Measurements from ENCODE around the gene ZBED5. TPM values are rescaled to one million over a fixed set of nuclear protein-coding genes. Genes with fewer than 3 reads are reported as not detected.

Gene ZBED5
- total and polyA plus RNA-seq, 4 donors, result 5.4 to 10.7 (median 10.1) TPM

GRCh38 chr11:10808553-10809372 lies 49.1 kb downstream of the ZBED5 start, which contains the start of gene EIF4G2 (continued):
- peak; percentile 96 for TF ChIP-seq REST (IDR thresholded peaks at IDR 0.05)
- TF ChIP-seq GABPA (IDR thresholded peaks at IDR 0.05 in 1 of 2, conservative IDR thresholded peaks at IDR 0.05 in 1 of 2), result no peak
- TF ChIP-seq, protein P1, sequence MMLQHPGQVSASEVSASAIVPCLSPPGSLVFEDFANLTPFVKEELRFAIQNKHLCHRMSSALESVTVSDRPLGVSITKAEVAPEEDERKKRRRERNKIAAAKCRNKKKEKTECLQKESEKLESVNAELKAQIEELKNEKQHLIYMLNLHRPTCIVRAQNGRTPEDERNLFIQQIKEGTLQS (IDR thresholded peaks at IDR 0.05), result peak; percentile 24
- TF ChIP-seq NR2F2 (IDR thresholded peaks at IDR 0.05), result peak; percentile 26

- peaks cover 4 to 28% (median 18%) of the 10 kb centered on the region in 4 donors for H3K4me1 ChIP-seq (ENCODE audit: control insufficient read depth in 4 of 4, insufficient read depth in 4 of 4, low read length in 3 of 4)
- peaks cover 14 to 35% (median 32%) of the 10 kb centered on the region in 4 donors for H3K36me3 ChIP-seq (ENCODE audit: control insufficient read depth in 4 of 4, insufficient read depth in 3 of 4, low read depth in 1 of 4, low read length in 3 of 4)
- H3K9ac ChIP-seq (ENCODE audit: low read depth in 1 of 2, low read length in 2 of 2), result peak overlapping the region; percentile 97
- H3K9me3 ChIP-seq (ENCODE audit: control insufficient read depth in 4 of 4, low read length in 3 of 4), result no peaks in the 10 kb centered on the region
- no peak for DNase-seq (ENCODE audit: low spot score)
- H3K27me3 ChIP-seq (ENCODE audit: control insufficient read depth in 4 of 4, insufficient read depth in 4 of 4, low read length in 3 of 4), result no peaks in the 10 kb centered on the region
- WGBS, result under 1% methylated on average over 36 of the region's 36 CpGs
- peak overlapping the region; percentile 95 to 99 for H3K27ac ChIP-seq (ENCODE audit: low read depth in 1 of 2, low read length in 2 of 2)
- no peak for TF ChIP-seq CTCF (IDR thresholded peaks at IDR 0.05; ENCODE audit: low read depth, low read length, missing input control)
- TF ChIP-seq HNF4A (conservative IDR thresholded peaks at IDR 0.05), result no peak
- TF ChIP-seq, protein P2, sequence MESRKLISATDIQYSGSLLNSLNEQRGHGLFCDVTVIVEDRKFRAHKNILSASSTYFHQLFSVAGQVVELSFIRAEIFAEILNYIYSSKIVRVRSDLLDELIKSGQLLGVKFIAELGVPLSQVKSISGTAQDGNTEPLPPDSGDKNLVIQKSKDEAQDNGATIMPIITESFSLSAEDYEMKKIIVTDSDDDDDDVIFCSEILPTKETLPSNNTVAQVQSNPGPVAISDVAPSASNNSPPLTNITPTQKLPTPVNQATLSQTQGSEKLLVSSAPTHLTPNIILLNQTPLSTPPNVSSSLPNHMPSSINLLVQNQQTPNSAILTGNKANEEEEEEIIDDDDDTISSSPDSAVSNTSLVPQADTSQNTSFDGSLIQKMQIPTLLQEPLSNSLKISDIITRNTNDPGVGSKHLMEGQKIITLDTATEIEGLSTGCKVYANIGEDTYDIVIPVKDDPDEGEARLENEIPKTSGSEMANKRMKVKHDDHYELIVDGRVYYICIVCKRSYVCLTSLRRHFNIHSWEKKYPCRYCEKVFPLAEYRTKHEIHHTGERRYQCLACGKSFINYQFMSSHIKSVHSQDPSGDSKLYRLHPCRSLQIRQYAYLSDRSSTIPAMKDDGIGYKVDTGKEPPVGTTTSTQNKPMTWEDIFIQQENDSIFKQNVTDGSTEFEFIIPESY (IDR thresholded peaks at IDR 0.05), result no peak
- TF ChIP-seq RAD21 (IDR thresholded peaks at IDR 0.05), result no peak
- TF ChIP-seq EGR1 (IDR thresholded peaks at IDR 0.05; ENCODE audit: low read depth in 2 of 2), result no peak
- H3K4me3 ChIP-seq (ENCODE audit: low read depth in 1 of 3, low read length in 3 of 3), result peak overlapping the region; percentile 95 to 97 (median 96)
Observed at GRCh38 chr11:10808235-10808552, 49.7 kb downstream of the ZBED5 start.
